HepG2 (cell line): ENCODE results near the gene NGB. TPM values are rescaled to one million over a fixed set of nuclear protein-coding genes. Genes with fewer than 3 reads are reported as not detected.

ENCODE experiments used
- CBX5 ChIP-seq: sonication (generic); formaldehyde crosslinking; IDR thresholded peaks from 2 replicates; pipeline ENCODE4 v1.4.0; 2020; ENCODE audit warnings: missing genetic modification reagents, borderline replicate concordance
- GATAD2A ChIP-seq: IDR thresholded peaks from 2 replicates; pipeline ENCODE4 v1.6.1; 2016
- HMG20A ChIP-seq: IDR thresholded peaks from 2 replicates; pipeline ENCODE4 v1.6.1; 2016; ENCODE audit warnings: borderline replicate concordance
- POLR2AphosphoS2 ChIP-seq: IDR thresholded peaks from 2 replicates; pipeline ENCODE4 v1.6.1; 2011; ENCODE audit warnings: low read depth, low read length, improper control_type of control experiment
- PRMT3 ChIP-seq: sonication (generic); formaldehyde crosslinking; IDR thresholded peaks from 2 replicates; pipeline ENCODE4 v1.8.1; 2022; ENCODE audit warnings: low read depth, mild to moderate bottlenecking, moderate library complexity, missing genetic modification reagents, borderline replicate concordance
- SAP130 ChIP-seq: IDR thresholded peaks from 2 replicates; pipeline ENCODE4 v1.6.1; 2016; ENCODE audit warnings: low read depth
- SIX4 ChIP-seq: sonication (generic); formaldehyde crosslinking; IDR thresholded peaks from 2 replicates; pipeline ENCODE4 v1.4.0; 2020; ENCODE audit warnings: missing genetic modification reagents
- SNAPC2 ChIP-seq: sonication (generic); formaldehyde crosslinking; IDR thresholded peaks from 2 replicates; pipeline ENCODE4 v1.8.1; 2022; ENCODE audit warnings: mild to moderate bottlenecking, missing genetic modification reagents
- ZBTB37 ChIP-seq: sonication (generic); formaldehyde crosslinking; IDR thresholded peaks from 2 replicates; pipeline ENCODE4 v1.4.0; 2020; ENCODE audit warnings: mild to moderate bottlenecking, missing genetic modification reagents
- ZNF614 ChIP-seq: IDR thresholded peaks from 2 replicates; pipeline ENCODE4 v1.6.1; 2018; ENCODE audit warnings: missing biosample characterization, missing genetic modification reagents, inconsistent platforms, borderline replicate concordance
- ZSCAN30 ChIP-seq: sonication (generic); formaldehyde crosslinking; IDR thresholded peaks from 2 replicates; pipeline ENCODE4 v1.5.0; 2020; ENCODE audit warnings: mild to moderate bottlenecking, missing genetic modification reagents
- polyA plus RNA-seq, 8 experiments: library from polyadenylated mRNA; depleted of rRNA in 3 of 8; stranded (reverse) in 7 of 8; unstranded in 1 of 8; fragments of >200 nt; fragmentation: Illumina TruSeq in 4 of 8; extraction: Trizol in 4 of 8; gene quantifications; 2 replicates each; pipeline versions ENCODE4 v1.2.1 to v1.2.3, GENCODE V29; 2011 to 2016; ENCODE audit warnings: low read depth in 4 of 8, missing spikeins in 1 of 8, mixed read lengths in 1 of 8; ENCODE audit not compliant: insufficient read depth in 1 of 8
- total RNA-seq, 5 experiments: library from RNA; depleted of rRNA; stranded (reverse); fragments of >200 nt; fragmentation: Illumina TruSeq; extraction: Trizol; gene quantifications; 2 replicates each; pipeline ENCODE4 v1.2.3, GENCODE V29; 2016; ENCODE audit warnings: low read depth in 1 of 5
- TF ChIP-seq, protein P1 (sequence below), 2 experiments: fragments of 450-650 bp in 1 of 2; sonication (generic) in 1 of 2; formaldehyde crosslinking in 1 of 2; IDR thresholded peaks; 2 replicates each; pipeline versions ENCODE4 v1.6.1 to v1.8.0; 2016 to 2022; ENCODE audit warnings: antibody characterized with exemption in 1 of 2, mild to moderate bottlenecking in 1 of 2, missing genetic modification reagents in 1 of 2
- TF ChIP-seq, protein P2 (sequence below): IDR thresholded peaks from 2 replicates; pipeline ENCODE4 v1.6.1; 2012; ENCODE audit warnings: low read depth, low read length, improper control_type of control experiment
- TF ChIP-seq, protein P3 (sequence below): sonication (generic); formaldehyde crosslinking; IDR thresholded peaks from 2 replicates; pipeline ENCODE4 v1.4.0; 2020; ENCODE audit warnings: missing genetic modification reagents; ENCODE audit errors: not compliant biosample characterization

NGB gene
- total and polyA plus RNA-seq, 2 of the 13 experiments (the other 11 are each of a cell fraction or from before 2014, with no cell fraction given) = 0.04 TPM; not detected in 1

- TF ChIP-seq, protein P1, sequence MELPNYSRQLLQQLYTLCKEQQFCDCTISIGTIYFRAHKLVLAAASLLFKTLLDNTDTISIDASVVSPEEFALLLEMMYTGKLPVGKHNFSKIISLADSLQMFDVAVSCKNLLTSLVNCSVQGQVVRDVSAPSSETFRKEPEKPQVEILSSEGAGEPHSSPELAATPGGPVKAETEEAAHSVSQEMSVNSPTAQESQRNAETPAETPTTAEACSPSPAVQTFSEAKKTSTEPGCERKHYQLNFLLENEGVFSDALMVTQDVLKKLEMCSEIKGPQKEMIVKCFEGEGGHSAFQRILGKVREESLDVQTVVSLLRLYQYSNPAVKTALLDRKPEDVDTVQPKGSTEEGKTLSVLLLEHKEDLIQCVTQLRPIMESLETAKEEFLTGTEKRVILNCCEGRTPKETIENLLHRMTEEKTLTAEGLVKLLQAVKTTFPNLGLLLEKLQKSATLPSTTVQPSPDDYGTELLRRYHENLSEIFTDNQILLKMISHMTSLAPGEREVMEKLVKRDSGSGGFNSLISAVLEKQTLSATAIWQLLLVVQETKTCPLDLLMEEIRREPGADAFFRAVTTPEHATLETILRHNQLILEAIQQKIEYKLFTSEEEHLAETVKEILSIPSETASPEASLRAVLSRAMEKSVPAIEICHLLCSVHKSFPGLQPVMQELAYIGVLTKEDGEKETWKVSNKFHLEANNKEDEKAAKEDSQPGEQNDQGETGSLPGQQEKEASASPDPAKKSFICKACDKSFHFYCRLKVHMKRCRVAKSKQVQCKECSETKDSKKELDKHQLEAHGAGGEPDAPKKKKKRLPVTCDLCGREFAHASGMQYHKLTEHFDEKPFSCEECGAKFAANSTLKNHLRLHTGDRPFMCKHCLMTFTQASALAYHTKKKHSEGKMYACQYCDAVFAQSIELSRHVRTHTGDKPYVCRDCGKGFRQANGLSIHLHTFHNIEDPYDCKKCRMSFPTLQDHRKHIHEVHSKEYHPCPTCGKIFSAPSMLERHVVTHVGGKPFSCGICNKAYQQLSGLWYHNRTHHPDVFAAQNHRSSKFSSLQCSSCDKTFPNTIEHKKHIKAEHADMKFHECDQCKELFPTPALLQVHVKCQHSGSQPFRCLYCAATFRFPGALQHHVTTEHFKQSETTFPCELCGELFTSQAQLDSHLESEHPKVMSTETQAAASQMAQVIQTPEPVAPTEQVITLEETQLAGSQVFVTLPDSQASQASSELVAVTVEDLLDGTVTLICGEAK (IDR thresholded peaks at IDR 0.05) = no peak
- TF ChIP-seq, protein P1 (CRISPR knock-in tag; IDR thresholded peaks at IDR 0.05) = peak; percentile 25; the same call in 1 of the 2 replicates
- TF ChIP-seq ZNF614 (CRISPR knock-in tag) = 0 out of 2 replicates have a peak, but pooled peaks have one; percentile 35
- TF ChIP-seq ZSCAN30 = no peak
- peak; percentile 30; the same call in 1 of the 2 replicates for TF ChIP-seq GATAD2A
- TF ChIP-seq POLR2AphosphoS2 = no peak
- TF ChIP-seq, protein P2, sequence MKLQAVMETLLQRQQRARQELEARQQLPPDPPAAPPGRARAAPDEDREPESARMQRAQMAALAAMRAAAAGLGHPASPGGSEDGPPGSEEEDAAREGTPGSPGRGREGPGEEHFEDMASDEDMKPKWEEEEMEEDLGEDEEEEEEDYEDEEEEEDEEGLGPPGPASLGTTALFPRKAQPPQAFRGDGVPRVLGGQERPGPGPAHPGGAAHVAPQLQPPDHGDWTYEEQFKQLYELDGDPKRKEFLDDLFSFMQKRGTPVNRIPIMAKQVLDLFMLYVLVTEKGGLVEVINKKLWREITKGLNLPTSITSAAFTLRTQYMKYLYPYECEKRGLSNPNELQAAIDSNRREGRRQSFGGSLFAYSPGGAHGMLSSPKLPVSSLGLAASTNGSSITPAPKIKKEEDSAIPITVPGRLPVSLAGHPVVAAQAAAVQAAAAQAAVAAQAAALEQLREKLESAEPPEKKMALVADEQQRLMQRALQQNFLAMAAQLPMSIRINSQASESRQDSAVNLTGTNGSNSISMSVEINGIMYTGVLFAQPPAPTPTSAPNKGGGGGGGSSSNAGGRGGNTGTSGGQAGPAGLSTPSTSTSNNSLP = no peak
- TF ChIP-seq SNAPC2 (CRISPR knock-in tag) = no peak
- TF ChIP-seq CBX5 (CRISPR knock-in tag) = no peak
- peak; percentile 66 for TF ChIP-seq SAP130 (CRISPR knock-in tag)
- TF ChIP-seq PRMT3 (CRISPR knock-in tag) = no peak
- TF ChIP-seq SIX4 (CRISPR knock-in tag) = no peak
- TF ChIP-seq, protein P3, sequence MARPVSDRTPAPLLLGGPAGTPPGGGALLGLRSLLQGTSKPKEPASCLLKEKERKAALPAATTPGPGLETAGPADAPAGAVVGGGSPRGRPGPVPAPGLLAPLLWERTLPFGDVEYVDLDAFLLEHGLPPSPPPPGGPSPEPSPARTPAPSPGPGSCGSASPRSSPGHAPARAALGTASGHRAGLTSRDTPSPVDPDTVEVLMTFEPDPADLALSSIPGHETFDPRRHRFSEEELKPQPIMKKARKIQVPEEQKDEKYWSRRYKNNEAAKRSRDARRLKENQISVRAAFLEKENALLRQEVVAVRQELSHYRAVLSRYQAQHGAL = no peak
- TF ChIP-seq HMG20A (CRISPR knock-in tag) = peak; percentile 50; the same call in 1 of the 2 replicates
- 0 out of 2 replicates have a peak, but pooled peaks have one; percentile 38 for TF ChIP-seq ZBTB37 (CRISPR knock-in tag)
Observed at GRCh38 chr14:77318006-77318553, 47.1 kb upstream of the NGB start (continued).
